Mesenchymal stem cell (in vitro differentiated cells and primary cell): ENCODE measurements around the gene LRRC37A.
"Not testable (repeated sequence)": the region's sequence is repeated elsewhere in the genome, so short reads cannot be mapped to it uniquely, and the experiment has no call there.

Experiments used
- DNase-seq: peaks from one replicate; pipeline ENCODE4 v3.0.0-alpha.2; 2013
- H2AFZ ChIP-seq: one replicate; pipeline ENCODE4 v1.6.1; 2013; ENCODE audit warnings: low read depth, mild to moderate bottlenecking, control low read depth, inconsistent platforms, low read length, moderate library complexity
- H2AK5ac ChIP-seq: 2 replicates; pipeline ENCODE4 v1.6.1; 2013; ENCODE audit warnings: low read length, moderate library complexity, mild to moderate bottlenecking, inconsistent platforms; ENCODE audit not compliant: severe bottlenecking
- H2BK120ac ChIP-seq: one replicate; pipeline ENCODE4 v1.6.1; 2013; ENCODE audit warnings: low read depth, mild to moderate bottlenecking, inconsistent platforms, low read length, moderate library complexity
- H2BK12ac ChIP-seq, 2 experiments: one replicate each; pipeline ENCODE4 v1.6.1; 2013; ENCODE audit warnings: inconsistent platforms in 2 of 2, low read length in 2 of 2, mild to moderate bottlenecking in 2 of 2, moderate library complexity in 2 of 2, control low read depth in 1 of 2
- H2BK15ac ChIP-seq: one replicate; pipeline ENCODE4 v1.6.1; 2013; ENCODE audit warnings: mild to moderate bottlenecking, low read depth, inconsistent platforms; ENCODE audit not compliant: poor library complexity, severe bottlenecking
- H2BK5ac ChIP-seq: 2 replicates; pipeline ENCODE4 v1.6.1; 2013; ENCODE audit warnings: low read depth, mild to moderate bottlenecking, low read length, control low read depth, inconsistent platforms; ENCODE audit not compliant: poor library complexity, severe bottlenecking
- H3K14ac ChIP-seq, 2 experiments: one replicate each; pipeline ENCODE4 v1.6.1; 2013; ENCODE audit warnings: inconsistent platforms in 2 of 2, low read length in 2 of 2, control low read depth in 1 of 2, mild to moderate bottlenecking in 1 of 2, moderate library complexity in 1 of 2
- H3K18ac ChIP-seq, 2 experiments: one replicate each; pipeline ENCODE4 v1.6.1; 2013; ENCODE audit warnings: inconsistent platforms in 2 of 2, low read length in 2 of 2, control low read depth in 1 of 2, low read depth in 1 of 2, mild to moderate bottlenecking in 1 of 2
- H3K23ac ChIP-seq, 2 experiments: one replicate each; pipeline ENCODE4 v1.6.1; 2013; ENCODE audit warnings: inconsistent platforms in 2 of 2, low read length in 2 of 2, mild to moderate bottlenecking in 2 of 2, moderate library complexity in 2 of 2, control low read depth in 1 of 2
- H3K27ac ChIP-seq: 2 replicates; pipeline ENCODE4 v1.5.1; 2013; ENCODE audit warnings: mild to moderate bottlenecking, moderate library complexity, low read length, control low read depth, inconsistent platforms; ENCODE audit not compliant: poor library complexity, severe bottlenecking
- H3K27me3 ChIP-seq, 2 experiments: 2 replicates each; pipeline versions ENCODE4 v1.6.1 to v1.7.0; 2013; ENCODE audit warnings: low read length in 2 of 2, mild to moderate bottlenecking in 2 of 2, moderate library complexity in 2 of 2, control low read depth in 1 of 2, inconsistent platforms in 1 of 2; ENCODE audit not compliant: control insufficient read depth in 1 of 2, insufficient read depth in 1 of 2
- H3K36me3 ChIP-seq, 2 experiments: 2 replicates each; pipeline versions ENCODE4 v1.6.1 to v1.7.0; 2013; ENCODE audit warnings: low read length in 2 of 2, control low read depth in 1 of 2, inconsistent platforms in 1 of 2, low read depth in 1 of 2, mild to moderate bottlenecking in 1 of 2; ENCODE audit not compliant: insufficient read depth in 2 of 2, control insufficient read depth in 1 of 2
- H3K4ac ChIP-seq, 2 experiments: one replicate each; pipeline ENCODE4 v1.6.1; 2013; ENCODE audit warnings: inconsistent platforms in 2 of 2, low read length in 2 of 2, mild to moderate bottlenecking in 2 of 2, moderate library complexity in 2 of 2, control low read depth in 1 of 2, low read depth in 1 of 2
- H3K4me1 ChIP-seq: 2 replicates; pipeline ENCODE4 v1.6.1; 2013; ENCODE audit warnings: low read depth, low read length, control low read depth; ENCODE audit not compliant: control insufficient read depth, insufficient read depth
- H3K4me2 ChIP-seq: 2 replicates; pipeline ENCODE4 v1.6.1; 2013; ENCODE audit warnings: low read length, mild to moderate bottlenecking, inconsistent platforms; ENCODE audit not compliant: poor library complexity, severe bottlenecking
- H3K4me3 ChIP-seq, 2 experiments: 2 replicates each; pipeline versions ENCODE4 v1.5.1 to v1.7.0; 2013; ENCODE audit warnings: low read length in 2 of 2, mild to moderate bottlenecking in 2 of 2, control low read depth in 1 of 2, low read depth in 1 of 2; ENCODE audit not compliant: insufficient read depth in 1 of 2
- H3K79me1 ChIP-seq: replicated peaks from 2 replicates; pipeline ENCODE4 v1.6.1; 2013; ENCODE audit warnings: mild to moderate bottlenecking, control low read depth, low read length, inconsistent platforms; ENCODE audit not compliant: poor library complexity, severe bottlenecking
- H3K9ac ChIP-seq: 2 replicates; pipeline ENCODE4 v1.7.0; 2013; ENCODE audit warnings: mild to moderate bottlenecking, low read length, moderate library complexity
- H3K9me3 ChIP-seq: 2 replicates; pipeline ENCODE4 v1.7.0; 2013; ENCODE audit warnings: mild to moderate bottlenecking, low read length; ENCODE audit not compliant: control insufficient read depth
- H4K8ac ChIP-seq: one replicate; pipeline ENCODE4 v1.6.1; 2013; ENCODE audit warnings: inconsistent platforms, mild to moderate bottlenecking, low read length, moderate library complexity
- H4K91ac ChIP-seq: one replicate; pipeline ENCODE4 v1.6.1; 2013; ENCODE audit warnings: mild to moderate bottlenecking, low read length, inconsistent platforms
- WGBS: methylation state at CpG from one replicate; pipeline ENCODE4 v1.1.7; 2013; ENCODE audit warnings: mixed read lengths; 5-methylcytosine and 5-hydroxymethylcytosine counted together

The LRRC37A gene

GRCh38 chr17:46353856-46354255, 58.9 kb downstream of the LRRC37A start:
- not testable (repeated sequence) for H3K27me3 ChIP-seq, H3K4me3 ChIP-seq, H3K23ac ChIP-seq, H3K36me3 ChIP-seq, H2AK5ac ChIP-seq, H3K4me1 ChIP-seq, H2BK12ac ChIP-seq, H3K79me1 ChIP-seq, H3K27ac ChIP-seq, H3K4ac ChIP-seq, H2BK120ac ChIP-seq, H4K91ac ChIP-seq, H3K18ac ChIP-seq, H3K4me2 ChIP-seq, H2BK15ac ChIP-seq, H4K8ac ChIP-seq, H3K9ac ChIP-seq, H3K9me3 ChIP-seq, H2AFZ ChIP-seq, H2BK5ac ChIP-seq, DNase-seq, H3K14ac ChIP-seq
- no CpG with 5 or more reads among the region's 4 CpGs for WGBS

- not testable (repeated sequence) for DNase-seq, H2AK5ac ChIP-seq, H3K4ac ChIP-seq, H3K9ac ChIP-seq, H4K8ac ChIP-seq, H3K27ac ChIP-seq, H2BK120ac ChIP-seq, H3K14ac ChIP-seq, H2AFZ ChIP-seq, H3K23ac ChIP-seq, H3K4me3 ChIP-seq, H2BK12ac ChIP-seq, H3K4me1 ChIP-seq, H2BK5ac ChIP-seq, H3K9me3 ChIP-seq, H4K91ac ChIP-seq, H2BK15ac ChIP-seq, H3K79me1 ChIP-seq, H3K36me3 ChIP-seq, H3K4me2 ChIP-seq, H3K27me3 ChIP-seq, H3K18ac ChIP-seq
- no CpG with 5 or more reads among the region's 42 CpGs for WGBS
Measured at GRCh38 chr17:46361145-46361735, 66.3 kb downstream of the LRRC37A start.

DNA sequence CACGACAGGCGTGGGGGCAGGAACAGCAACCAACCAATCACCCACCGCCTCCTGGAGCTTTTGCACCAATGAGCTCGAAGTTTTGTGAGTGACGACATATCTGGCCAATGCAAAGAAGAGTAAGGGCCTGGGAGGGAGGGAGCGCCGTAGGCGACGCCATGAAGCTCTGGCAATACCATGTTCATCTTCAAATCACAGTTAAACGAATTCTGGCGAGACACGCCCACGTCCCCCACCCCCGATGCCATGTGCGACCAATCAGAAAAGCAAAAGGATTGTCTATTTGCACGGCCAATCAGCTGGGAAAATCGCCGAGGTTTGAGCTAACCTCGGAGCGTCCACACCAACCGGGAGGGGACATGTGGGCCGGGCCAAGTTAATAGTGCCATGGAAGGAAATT, 66.8 kb downstream of the LRRC37A start, which contains the start of gene ARL17B:
Gene ARL17B (minus strand): TSS at position 12 of the 400 bp plus-strand sequence. CDS start 3,369 bp downstream, outside the sequence.
- DNase-seq, H2BK5ac ChIP-seq, H3K4ac ChIP-seq, H3K18ac ChIP-seq, H2BK120ac ChIP-seq, H3K4me1 ChIP-seq, H3K27me3 ChIP-seq, H3K4me2 ChIP-seq, H3K14ac ChIP-seq, H3K9ac ChIP-seq, H3K23ac ChIP-seq, H3K9me3 ChIP-seq, H3K27ac ChIP-seq, H3K79me1 ChIP-seq, H2BK15ac ChIP-seq, H2AK5ac ChIP-seq, H4K91ac ChIP-seq, H4K8ac ChIP-seq, H3K36me3 ChIP-seq, H3K4me3 ChIP-seq, H2BK12ac ChIP-seq, H2AFZ ChIP-seq: not testable (repeated sequence)
- no CpG with 5 or more reads among the region's 22 CpGs for whole genome bisulfite sequencing

GRCh38 chr17:46367520-46367919, 72.6 kb downstream of the LRRC37A start:
- H3K14ac ChIP-seq = not testable (repeated sequence)
- WGBS = no CpG with 5 or more reads among the region's 3 CpGs

More at GRCh38 chr17:46367520-46367919, 72.6 kb downstream of the LRRC37A start:
- H2AFZ ChIP-seq, H3K4me3 ChIP-seq, H2BK15ac ChIP-seq, H3K27me3 ChIP-seq, H3K4me2 ChIP-seq, H2BK120ac ChIP-seq, H2BK5ac ChIP-seq, H3K4ac ChIP-seq, H3K27ac ChIP-seq, H4K8ac ChIP-seq, H3K23ac ChIP-seq, H3K36me3 ChIP-seq, H2AK5ac ChIP-seq, H4K91ac ChIP-seq, DNase-seq, H3K79me1 ChIP-seq, H3K9me3 ChIP-seq, H2BK12ac ChIP-seq, H3K4me1 ChIP-seq, H3K18ac ChIP-seq, H3K9ac ChIP-seq: not testable (repeated sequence)
